Left renal cortex interstitium (tissue), 4 donors: ENCODE data around the gene NR4A3. TPM values are rescaled to one million over a fixed set of nuclear protein-coding genes. Genes with fewer than 3 reads are reported as not detected.
A peak's percentile ranks its signal among the peaks of the same experiment; 100 is the strongest.

ENCODE experiments used
- DNase-seq, 4 donors: peaks; one replicate each; pipeline ENCODE4 v3.0.0-alpha.2; 2013; ENCODE audit warnings: low read depth in 4 of 4, low spot score in 2 of 4, missing footprints in 1 of 4
- polyA plus RNA-seq, 4 donors: library from polyadenylated mRNA; unstranded; fragments of 120-200 nt; gene quantifications; one replicate each; pipeline ENCODE4 v1.2.1, GENCODE V29; 2013; ENCODE audit not compliant: insufficient read length in 4 of 4

Gene NR4A3
- polyA plus RNA-seq, 4 donors: 0.32 to 1.3 (median 0.34) TPM

DNA sequence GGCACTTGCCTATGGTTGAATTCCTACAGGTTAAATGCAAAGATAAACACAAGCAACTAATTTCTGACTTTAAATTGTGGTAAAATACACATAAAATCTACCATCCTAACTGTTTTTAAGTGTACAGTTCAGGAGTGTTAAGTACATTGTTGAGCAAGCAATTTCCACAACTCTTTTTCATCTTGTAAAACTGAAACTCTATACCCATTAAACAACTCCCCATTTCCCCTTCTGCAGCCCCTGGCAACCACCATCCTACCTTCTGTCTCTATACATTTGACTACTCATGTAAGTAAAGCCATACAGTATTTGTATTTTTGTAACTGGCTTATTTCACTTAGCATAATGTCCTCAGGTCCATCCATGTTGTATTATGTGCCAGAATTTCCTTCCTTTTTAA is 46.3 kb downstream of the NR4A3 start:
- no peak for DNase-seq

DNA sequence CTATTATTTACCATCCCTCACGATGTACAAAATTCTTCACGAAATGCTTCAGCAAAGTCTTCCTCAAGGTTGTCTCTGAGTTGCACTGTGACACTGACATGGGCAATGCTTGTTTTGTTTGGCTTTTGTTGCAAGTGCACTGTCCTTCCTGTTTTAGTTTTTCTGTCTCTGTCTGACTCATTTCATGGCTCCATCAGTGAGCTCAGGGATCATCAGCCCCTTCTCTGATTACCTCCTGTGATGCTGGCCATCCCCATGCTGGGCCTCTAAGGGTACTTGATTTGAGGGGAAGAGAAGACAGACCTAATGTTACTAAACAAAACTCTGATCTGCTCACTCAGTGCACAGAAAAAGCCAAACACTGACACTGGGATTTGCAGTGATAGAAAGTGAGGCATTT is 47.2 kb downstream of the NR4A3 start:
- no peak for DNase-seq

DNA sequence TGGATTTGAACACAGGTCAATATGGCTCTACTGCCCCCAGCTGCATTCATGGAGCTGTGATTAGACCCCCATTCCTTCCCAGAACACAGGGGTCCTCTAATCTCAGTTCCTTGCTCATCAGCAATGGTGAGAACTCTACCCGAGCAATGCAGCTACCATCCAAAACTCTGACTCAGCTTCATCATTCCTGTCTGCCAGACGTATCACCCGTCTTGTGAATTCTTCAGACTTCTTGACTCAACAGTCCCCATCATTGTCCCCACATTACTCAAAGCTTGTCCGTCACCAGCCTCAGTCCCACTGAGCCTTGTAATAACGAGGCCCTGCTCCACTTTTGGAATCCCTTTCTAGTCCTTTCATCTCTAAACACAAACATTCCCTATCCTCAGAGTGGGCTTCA is 48.4 kb downstream of the NR4A3 start:
- DNase-seq: no peak

DNA sequence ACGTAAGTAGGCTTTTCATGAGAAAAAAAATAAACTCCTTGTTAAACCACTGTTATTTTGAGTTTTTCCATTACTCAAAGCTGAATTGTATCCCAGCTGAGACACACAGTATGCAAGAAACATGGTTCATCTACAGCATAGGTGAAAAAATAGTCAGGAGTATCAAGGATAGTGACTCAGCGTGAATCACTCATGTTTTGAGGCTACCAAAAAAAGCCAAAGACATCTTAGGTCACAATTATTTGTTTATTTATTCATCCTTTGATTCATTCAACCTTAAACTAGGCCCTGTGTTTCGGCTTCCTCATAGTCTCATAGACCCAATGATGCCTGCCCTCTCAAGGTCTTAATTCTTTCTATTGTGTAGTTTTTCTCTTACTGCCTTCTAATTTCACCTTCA is 51.8 kb downstream of the NR4A3 start:
- DNase-seq: no peak

DNA sequence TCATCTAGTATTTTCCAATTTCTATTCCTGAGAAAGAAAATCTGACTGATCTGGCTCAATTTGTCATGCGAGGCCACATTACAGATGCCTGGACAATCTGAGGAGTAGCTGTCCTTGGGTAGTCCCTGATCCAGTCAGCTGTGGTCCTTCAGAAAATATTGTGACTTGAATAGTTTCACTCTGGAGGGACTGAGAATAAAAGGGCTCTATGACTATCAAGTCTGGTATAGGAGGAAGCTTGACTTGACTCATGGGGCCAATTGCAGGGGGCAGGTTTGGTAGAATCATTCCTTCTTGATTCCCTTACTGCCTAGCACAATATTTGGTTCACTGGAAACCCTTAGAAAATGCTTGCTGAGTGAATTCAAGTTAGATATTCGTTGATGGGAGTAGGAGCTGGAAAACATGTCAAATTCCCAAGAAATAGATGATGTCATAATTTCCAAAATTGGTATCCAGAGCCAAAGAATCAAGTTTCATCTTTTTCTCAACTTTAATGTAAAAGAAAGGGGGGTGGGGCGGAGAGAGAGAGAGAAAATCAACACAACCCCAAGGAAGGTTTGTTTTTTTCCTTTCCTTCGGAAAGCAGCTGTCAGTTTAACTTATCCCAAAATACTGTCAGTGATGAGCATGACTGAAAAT is 52.4 kb downstream of the NR4A3 start:
- no peak for DNase-seq

DNA sequence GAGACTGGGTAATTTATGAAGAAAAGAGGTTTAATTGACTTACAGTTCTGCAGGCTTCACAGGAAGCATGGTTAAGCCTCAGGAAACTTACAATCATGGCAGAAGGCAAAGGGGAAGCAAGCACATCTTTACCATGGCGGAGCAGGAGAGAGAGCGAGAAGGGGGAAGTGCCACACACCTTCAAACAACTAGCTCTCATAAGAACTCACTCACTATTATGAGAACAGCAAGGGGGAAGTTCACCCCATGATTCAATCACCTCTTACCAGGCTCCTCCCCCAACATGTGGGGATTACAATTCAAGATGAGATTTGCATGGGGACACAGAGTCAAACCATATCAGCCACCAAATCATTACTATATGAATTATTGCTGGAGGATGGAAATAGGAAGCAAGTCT is 54.5 kb downstream of the NR4A3 start:
- DNase-seq: no peak

DNA sequence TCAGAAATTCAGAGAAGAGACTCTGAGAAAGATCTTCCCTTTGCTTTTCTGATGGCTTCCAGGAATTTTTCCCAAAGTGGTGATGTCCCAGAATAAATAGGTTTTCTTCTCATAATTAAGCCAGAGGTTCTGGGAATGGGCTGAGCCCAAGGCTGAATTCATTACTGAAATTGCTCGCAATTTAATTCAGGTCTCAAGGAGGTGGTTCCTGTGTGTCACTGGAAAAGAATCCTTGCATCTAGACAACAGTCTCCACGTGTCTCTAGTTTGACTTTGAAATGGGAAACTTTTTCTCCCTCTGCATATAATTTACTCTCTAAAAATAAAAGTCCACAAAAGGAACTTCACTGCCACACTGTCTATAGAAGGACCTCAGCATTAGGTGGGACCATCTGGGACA is 57.0 kb downstream of the NR4A3 start:
- no peak for DNase-seq

DNA sequence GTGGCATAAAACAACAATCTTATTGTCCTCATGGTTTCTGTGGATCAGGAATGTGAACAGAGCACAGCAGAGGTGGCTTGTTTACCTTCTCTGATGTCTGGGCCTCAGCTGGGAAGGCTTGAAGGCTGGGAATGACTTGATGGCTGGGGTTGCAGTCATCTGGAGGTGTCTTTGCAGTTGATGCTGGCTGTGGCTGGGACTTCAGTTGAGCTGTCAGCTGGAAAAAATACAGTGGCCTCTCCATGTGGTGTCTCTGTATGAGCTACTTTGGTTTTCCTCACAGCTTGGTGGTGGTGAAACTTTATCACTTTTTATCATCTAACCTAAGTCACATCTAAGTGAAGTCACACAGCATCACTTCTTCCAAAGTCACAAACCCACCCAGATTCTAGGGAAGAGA is 60.1 kb downstream of the NR4A3 start:
- no peak for DNase-seq

DNA sequence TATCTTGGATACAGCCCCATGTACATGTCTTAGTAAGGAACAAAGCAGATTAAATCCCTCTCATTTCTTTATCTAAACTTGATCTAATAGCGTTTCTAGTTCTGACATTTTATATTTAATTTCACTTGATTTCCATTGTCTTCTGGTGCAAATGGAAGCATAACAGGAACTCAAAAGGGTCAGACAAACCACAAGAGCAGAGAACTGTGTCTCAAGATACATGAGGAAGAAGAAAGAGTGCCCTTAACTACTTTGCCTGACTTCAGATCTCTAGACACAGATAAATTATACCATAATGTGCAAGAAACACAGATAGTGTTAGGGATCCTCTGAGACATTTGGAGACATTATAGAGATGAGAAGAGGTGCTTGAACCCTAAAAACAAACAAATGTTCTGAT is 64.1 kb downstream of the NR4A3 start:
- DNase-seq: no peak

DNA sequence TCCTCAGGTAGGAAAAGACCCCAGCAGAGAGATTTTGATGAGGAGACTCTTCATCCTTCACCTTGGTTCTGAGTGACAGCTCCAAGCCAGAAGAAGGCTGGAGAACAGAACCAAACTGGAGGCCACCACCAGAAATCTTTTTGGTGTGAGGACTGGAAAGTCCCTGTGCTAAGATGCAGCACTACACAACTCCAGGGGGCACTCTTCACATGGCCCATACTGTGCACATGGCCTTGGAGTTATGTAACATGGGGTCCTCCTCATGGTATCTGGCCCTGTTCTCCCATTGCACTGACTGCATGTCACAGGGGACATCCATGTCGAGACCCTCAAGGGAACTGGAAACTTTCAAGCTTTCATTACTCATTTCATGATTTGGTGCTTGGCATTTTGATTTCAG is 67.4 kb downstream of the NR4A3 start:
- DNase-seq: no peak

DNA sequence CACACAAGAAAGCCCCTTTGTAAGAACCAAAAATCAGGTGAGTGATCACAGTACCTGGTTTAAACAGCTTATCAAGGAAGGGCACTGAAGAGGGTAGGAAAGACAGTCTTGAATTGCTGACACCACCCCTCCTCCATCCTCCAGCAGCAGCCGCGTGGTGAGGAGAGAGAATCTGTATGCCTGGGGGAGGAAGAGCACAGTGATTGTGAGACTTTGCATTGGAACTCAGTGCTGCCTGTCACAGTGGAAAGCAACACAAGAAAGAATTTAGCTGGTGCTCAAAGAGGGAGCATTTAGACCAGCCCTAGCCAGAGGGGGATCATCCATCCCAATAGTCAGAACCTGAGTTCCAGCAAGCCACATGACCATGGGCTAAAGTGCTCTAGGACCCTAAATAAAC is 73.1 kb downstream of the NR4A3 start:
- no peak for DNase-seq

DNA sequence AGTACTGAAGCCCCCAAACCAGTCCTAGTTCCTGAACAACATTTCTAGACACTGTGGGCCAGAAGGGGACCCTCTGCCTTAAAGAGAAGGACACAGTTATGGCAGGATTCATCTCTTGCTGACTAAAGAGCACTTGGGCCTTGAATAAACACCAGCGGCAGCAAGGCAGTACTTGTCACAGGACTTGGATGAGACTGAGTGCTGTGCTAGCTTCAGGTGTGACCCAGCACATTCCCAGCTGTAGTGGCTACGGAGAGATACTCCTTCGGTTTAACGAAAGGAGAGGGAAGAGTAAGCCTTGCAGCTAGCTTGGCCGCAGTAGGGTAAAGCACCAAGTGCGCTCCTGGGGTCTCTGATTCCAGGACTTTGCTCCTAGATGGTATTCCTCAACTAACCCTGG is 73.8 kb downstream of the NR4A3 start:
- no peak for DNase-seq

DNA sequence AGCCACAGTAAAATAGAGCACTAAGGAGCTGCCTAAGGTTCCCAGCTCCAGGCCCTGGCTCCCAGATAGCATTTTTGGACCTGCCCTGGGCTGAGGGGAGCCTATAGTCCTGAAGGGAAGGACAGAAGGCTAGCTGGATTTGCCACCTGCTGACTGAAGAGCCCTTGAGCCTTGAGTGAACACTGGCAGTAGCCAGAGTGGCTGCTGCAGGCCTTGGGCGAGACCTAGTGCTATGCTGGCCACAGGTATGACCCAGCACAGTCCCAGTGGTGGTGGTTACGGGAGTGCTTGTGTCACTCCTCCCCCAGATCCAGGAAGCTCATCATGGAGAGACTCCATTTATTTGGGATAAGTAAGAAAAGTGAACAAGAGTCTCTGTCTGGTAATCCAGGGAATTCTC is 74.4 kb downstream of the NR4A3 start:
- no peak for DNase-seq

DNA sequence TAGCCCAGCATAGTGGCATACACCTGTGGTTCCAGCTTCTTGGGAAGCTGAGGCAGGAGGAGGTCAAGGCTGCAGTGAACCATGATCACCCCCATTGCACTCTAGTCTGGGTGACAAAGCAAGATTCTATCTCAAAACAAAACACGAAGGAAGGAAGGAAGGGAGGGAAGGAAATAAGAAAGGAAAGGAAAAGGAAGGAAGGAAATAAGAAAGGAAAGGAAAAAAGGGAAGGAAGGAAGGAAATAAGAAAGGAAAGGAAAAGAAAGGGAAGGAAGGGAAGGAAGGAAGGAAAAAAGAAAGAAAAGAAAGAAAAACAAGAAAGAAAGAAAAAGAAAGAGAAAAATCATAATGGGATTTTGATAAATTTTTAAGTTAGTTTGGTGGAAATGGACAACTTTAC is 81.7 kb downstream of the NR4A3 start:
- DNase-seq: no peak

DNA sequence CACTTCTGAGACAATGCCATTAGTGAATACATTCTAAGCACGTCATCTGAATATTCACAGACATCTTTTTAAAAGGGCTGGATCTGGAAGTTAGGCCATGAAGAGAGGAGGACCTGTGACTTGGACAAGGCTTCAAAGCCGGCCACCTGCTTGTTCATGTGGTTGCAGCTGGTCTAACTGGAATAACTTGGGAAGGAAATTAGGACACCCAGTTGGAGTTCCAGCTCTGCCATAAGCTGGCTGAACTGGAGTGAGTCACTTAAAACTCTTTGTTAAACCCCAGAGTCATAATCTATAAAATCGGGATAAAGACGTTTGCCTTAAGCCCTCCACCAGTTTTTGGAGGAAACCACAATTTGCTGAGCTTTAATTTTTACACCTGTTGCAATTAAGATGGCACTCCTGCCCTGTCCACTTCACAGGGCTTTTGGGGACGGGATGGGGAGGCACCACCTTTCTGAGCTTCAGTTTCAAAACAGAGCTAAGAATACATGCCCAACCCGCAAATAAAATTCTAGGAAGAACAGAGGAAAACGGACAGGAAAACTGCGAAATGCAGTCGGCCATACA is 84.2 kb downstream of the NR4A3 start:
- peak in 1 of 4 donors; percentile 14 for DNase-seq

DNA sequence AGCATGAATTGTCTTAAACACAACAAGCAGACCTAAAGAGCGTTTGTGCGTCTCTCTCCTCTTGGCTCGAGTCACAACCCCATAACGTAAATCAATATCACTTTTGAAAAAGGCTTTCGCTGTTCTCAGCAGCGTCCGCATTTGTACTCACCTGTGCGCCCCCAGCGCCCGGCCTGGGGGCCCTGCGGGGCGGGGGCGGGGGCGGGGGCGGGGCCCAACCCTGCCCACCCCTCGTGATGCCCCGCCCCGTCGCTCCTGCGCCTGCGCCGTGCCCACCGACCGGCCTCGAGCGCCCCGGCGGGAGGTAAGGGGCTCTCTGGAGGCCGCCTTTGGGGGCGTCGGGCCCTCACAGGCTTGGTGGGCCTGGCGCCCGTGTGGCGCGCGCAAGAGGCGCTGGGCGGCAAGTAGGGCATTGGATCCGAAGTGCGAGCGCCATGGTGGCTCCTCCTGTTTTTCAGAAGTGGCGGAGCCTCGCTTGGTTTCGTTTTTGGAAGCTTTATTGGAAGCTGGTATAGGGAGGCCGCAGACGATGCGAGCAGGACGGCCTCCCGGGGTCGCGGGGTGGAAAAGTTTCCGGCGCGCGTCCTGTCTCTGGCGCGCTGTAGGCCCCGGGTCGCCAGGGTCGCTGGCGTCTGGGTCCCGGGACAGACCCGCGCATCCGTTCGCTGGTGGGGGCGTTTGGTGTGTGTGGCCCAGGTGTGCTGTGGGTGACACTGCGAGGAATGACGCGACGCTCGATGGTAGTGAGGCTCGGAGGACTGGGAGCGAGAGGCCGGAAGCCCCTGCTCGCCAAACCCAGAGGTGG is 84.9 kb downstream of the NR4A3 start, which contains the start of gene STX17:
STX17 (plus strand) TSS at position 252 of the 805 bp plus-strand sequence. CDS start 8,586 bp downstream, outside the sequence.
- peak; percentile 54 to 82 (median 68) for DNase-seq

DNA sequence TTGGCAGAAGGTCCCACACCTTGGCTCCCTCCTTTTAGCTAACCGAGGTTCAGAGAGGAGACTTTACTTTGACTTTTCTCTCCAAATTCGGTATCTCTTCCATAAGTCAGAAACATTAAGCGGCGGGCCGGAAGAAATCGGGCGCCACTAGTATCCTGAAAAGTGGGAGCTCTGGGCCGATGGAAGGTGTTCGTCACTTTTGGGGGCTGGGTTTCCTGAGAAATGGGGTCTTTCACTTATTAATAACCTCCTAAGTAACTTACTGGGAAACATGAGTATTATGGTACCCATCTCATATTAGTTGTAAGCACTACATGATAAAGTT is 85.5 kb downstream of the NR4A3 start:
- DNase-seq: no peak

DNA sequence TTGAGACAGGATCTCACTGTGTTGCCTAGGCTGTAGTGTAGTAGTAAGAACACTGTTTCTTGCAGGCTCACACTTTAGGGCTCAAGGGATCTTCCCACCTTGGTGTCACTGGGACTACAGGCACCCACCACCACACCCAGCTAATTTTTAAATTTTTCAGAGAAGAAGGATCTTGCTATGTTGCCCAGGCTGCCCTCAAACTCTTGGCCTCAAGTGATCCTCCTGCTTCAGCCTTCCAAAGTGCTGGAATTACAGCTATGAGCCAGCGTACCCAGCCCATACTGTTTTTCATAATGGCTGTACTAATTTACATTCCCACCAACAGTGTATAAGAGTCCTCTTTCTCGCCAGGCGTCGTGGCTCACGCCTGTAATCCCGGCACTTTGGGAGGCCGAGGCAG is 89.9 kb downstream of the NR4A3 start:
- no peak for DNase-seq
